Measurements from ENCODE around the gene SPEN.

SPEN gene

DNA sequence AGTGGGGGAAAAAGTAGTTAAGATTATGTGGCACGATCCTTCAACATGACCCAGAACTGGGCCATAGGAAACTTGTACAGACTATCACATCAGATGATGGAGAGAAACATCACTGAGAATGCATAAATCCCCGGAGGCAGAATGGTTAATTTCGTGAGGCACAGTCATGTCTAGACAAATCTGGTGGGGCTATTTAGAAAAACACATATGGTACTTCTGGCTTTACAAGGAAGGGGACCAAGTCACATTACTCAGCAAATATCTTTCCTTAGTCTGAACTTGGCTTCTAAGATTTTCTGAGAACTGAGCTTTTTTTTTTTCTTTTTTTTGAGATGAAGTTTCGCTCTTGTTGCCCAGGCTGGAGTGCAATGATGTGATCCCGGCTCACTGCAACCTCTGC lies 30.8 kb upstream of the SPEN start:
- H3K9me2 ChIP-seq (replicated peaks; ENCODE audit: low read depth, low read length) = no peaks in the 10 kb centered on the region
- H3K36me3 ChIP-seq (ENCODE audit: insufficient read depth, low read length) = no peaks in the 10 kb centered on the region
- H3K4me2 ChIP-seq (ENCODE audit: low read depth, low read length, poor library complexity, severe bottlenecking) = no peak overlapping the region
- no peak for TF ChIP-seq EZH2phosphoT487 (IDR thresholded peaks at IDR 0.05; ENCODE audit: borderline replicate concordance)
- TF ChIP-seq, protein P1, sequence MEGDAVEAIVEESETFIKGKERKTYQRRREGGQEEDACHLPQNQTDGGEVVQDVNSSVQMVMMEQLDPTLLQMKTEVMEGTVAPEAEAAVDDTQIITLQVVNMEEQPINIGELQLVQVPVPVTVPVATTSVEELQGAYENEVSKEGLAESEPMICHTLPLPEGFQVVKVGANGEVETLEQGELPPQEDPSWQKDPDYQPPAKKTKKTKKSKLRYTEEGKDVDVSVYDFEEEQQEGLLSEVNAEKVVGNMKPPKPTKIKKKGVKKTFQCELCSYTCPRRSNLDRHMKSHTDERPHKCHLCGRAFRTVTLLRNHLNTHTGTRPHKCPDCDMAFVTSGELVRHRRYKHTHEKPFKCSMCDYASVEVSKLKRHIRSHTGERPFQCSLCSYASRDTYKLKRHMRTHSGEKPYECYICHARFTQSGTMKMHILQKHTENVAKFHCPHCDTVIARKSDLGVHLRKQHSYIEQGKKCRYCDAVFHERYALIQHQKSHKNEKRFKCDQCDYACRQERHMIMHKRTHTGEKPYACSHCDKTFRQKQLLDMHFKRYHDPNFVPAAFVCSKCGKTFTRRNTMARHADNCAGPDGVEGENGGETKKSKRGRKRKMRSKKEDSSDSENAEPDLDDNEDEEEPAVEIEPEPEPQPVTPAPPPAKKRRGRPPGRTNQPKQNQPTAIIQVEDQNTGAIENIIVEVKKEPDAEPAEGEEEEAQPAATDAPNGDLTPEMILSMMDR (conservative IDR thresholded peaks at IDR 0.05; ENCODE audit: low read length) = no peak
- H3K4me3 ChIP-seq (ENCODE audit: low read length, poor library complexity, severe bottlenecking) = no peak overlapping the region
- H3K9me3 ChIP-seq (ENCODE audit: insufficient read depth, low read depth, low read length) = no peaks in the 10 kb centered on the region
- no peak overlapping the region for H2AFZ ChIP-seq (ENCODE audit: low read length)
- no peaks in the 10 kb centered on the region for H3K27me3 ChIP-seq (ENCODE audit: insufficient read depth, low read length, poor library complexity, severe bottlenecking)
- H3F3A ChIP-seq (ENCODE audit: low read depth) = no peaks in the 10 kb centered on the region
- no peaks in the 10 kb centered on the region for H3K4me1 ChIP-seq (ENCODE audit: insufficient read depth, low read length, poor library complexity, severe bottlenecking)
- no peak overlapping the region for H3K9ac ChIP-seq (ENCODE audit: low read depth, low read length, poor library complexity, severe bottlenecking)
- no peaks in the 10 kb centered on the region for H4K20me1 ChIP-seq (ENCODE audit: insufficient read depth, low read length, poor library complexity, severe bottlenecking)
- H3K79me2 ChIP-seq (ENCODE audit: insufficient read depth, low read length) = no peaks in the 10 kb centered on the region

DNA sequence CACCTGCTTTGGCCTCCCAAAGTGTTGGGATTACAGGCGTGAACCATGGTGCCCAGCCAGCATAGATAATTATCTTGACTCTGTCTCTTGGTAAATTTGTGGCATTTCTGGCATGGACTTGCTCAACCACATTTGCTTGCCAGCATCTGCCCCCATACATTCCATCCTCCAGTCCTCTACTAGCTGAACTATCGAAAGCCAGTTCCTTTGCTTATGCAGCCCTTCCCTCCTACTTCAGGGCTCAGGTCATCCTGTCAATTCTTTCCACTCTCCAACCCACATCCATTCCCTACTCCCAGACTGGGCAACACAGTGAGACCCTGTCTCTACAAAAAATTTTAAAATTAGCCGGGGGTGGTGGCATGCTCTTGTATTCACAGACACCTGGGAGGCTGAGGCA lies 27.0 kb upstream of the SPEN start:
- Histone ChIP-seq H3K9me2 (replicated peaks; ENCODE audit: low read depth, low read length) (no peaks in the 10 kb centered on the region), H3K9me3 (ENCODE audit: insufficient read depth, low read depth, low read length) (no peaks in the 10 kb centered on the region), H2AFZ (ENCODE audit: low read length) (no peak overlapping the region), H3K4me1 (ENCODE audit: insufficient read depth, low read length, poor library complexity, severe bottlenecking) (no peaks in the 10 kb centered on the region), H3K9ac (ENCODE audit: low read depth, low read length, poor library complexity, severe bottlenecking) (no peak overlapping the region), H3K4me2 (ENCODE audit: low read depth, low read length, poor library complexity, severe bottlenecking) (no peak overlapping the region), H4K20me1 (ENCODE audit: insufficient read depth, low read length, poor library complexity, severe bottlenecking) (no peaks in the 10 kb centered on the region), H3K4me3 (ENCODE audit: low read length, poor library complexity, severe bottlenecking) (no peak overlapping the region), H3K36me3 (ENCODE audit: insufficient read depth, low read length) (no peaks in the 10 kb centered on the region), H3F3A (ENCODE audit: low read depth) (no peaks in the 10 kb centered on the region), H3K79me2 (ENCODE audit: insufficient read depth, low read length) (no peaks in the 10 kb centered on the region), H3K27me3 (ENCODE audit: insufficient read depth, low read length, poor library complexity, severe bottlenecking) (no peaks in the 10 kb centered on the region)
- TF ChIP-seq, protein P1 (conservative IDR thresholded peaks at IDR 0.05; ENCODE audit: low read length) = no peak
- TF ChIP-seq EZH2phosphoT487 (IDR thresholded peaks at IDR 0.05; ENCODE audit: borderline replicate concordance) = no peak

DNA sequence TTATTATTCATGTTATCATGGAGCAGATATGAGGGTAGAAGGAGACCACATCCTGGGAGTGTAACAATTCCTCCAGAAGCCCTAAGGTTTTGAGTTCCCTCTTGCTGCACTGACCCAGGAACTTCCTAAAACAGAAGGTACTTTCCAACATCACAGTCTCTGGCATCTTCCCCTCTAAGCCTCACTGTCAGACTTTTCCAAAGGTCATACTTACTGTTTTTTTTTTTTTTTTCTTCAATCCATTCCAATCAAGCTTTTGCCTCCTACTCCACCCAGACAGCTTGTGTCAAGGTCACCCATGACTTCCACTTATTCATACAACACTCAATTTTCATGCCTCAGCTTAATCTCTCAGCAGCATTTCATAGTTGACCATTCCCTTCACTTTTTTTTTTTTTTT lies 21.7 kb upstream of the SPEN start:
- Histone ChIP-seq H3K4me1 (ENCODE audit: insufficient read depth, low read length, poor library complexity, severe bottlenecking) (peaks cover 13% of the 10 kb centered on the region), H3K27me3 (ENCODE audit: insufficient read depth, low read length, poor library complexity, severe bottlenecking) (no peaks in the 10 kb centered on the region), H2AFZ (ENCODE audit: low read length) (no peak overlapping the region), H4K20me1 (ENCODE audit: insufficient read depth, low read length, poor library complexity, severe bottlenecking) (no peaks in the 10 kb centered on the region), H3K9ac (ENCODE audit: low read depth, low read length, poor library complexity, severe bottlenecking) (no peak overlapping the region), H3K9me3 (ENCODE audit: insufficient read depth, low read depth, low read length) (no peaks in the 10 kb centered on the region), H3K4me2 (ENCODE audit: low read depth, low read length, poor library complexity, severe bottlenecking) (no peak overlapping the region), H3K79me2 (ENCODE audit: insufficient read depth, low read length) (peaks cover 8% of the 10 kb centered on the region; the same call in 1 of the 2 replicates), H3K9me2 (replicated peaks; ENCODE audit: low read depth, low read length) (no peaks in the 10 kb centered on the region), H3K4me3 (ENCODE audit: low read length, poor library complexity, severe bottlenecking) (no peak overlapping the region), H3K36me3 (ENCODE audit: insufficient read depth, low read length) (no peaks in the 10 kb centered on the region), H3F3A (ENCODE audit: low read depth) (peaks cover 3% of the 10 kb centered on the region; the same call in 1 of the 2 replicates)
- no peak for TF ChIP-seq EZH2phosphoT487 (IDR thresholded peaks at IDR 0.05; ENCODE audit: borderline replicate concordance)
- TF ChIP-seq, protein P1 (conservative IDR thresholded peaks at IDR 0.05; ENCODE audit: low read length) = no peak
